ENCODE data around the gene TEDC1. TPM values are rescaled to one million over a fixed set of nuclear protein-coding genes. Genes with fewer than 3 reads are reported as not detected.

Gene TEDC1
- polyA plus RNA-seq, 1 of the 3 experiments (the other 2 are of a cell fraction) = 13.4 TPM

- Histone ChIP-seq H3F3A (replicated peaks; ENCODE audit: insufficient read depth) (peaks cover 12% of the 10 kb centered on the region), H3K27ac (ENCODE audit: low read depth in 2 of 2, low read length in 1 of 2) (no peak overlapping the region), H3K36me3 (replicated peaks in 1 of 2; ENCODE audit: control insufficient read depth in 1 of 2, insufficient read depth in 2 of 2, low read length in 1 of 2) (peaks cover 0 to 2% of the 10 kb centered on the region in 2 experiments), H3K4me3 (ENCODE audit: low read depth in 2 of 2, low read length in 1 of 2) (peak overlapping the region; percentile 64 to 69; a peak in 2 of 4 replicates), H3K9me2 (no peaks in the 10 kb centered on the region), H3K4me2 (peak overlapping the region; percentile 98; the same call in 1 of the 2 replicates), H3K27me3 (ENCODE audit: insufficient read depth) (no peaks in the 10 kb centered on the region), H3K79me2 (ENCODE audit: insufficient read depth) (no peaks in the 10 kb centered on the region), H3K4me1 (ENCODE audit: control insufficient read depth in 1 of 2, insufficient read depth in 2 of 2, low read depth in 1 of 2, low read length in 1 of 2) (peaks cover 4 to 17% of the 10 kb centered on the region in 2 experiments; a peak in 2 of 4 replicates), H2AFZ (ENCODE audit: low read depth) (no peak overlapping the region), H3K9me3 (no peaks in the 10 kb centered on the region), H4K20me1 (ENCODE audit: insufficient read depth) (no peaks in the 10 kb centered on the region), H3K9ac (no peak overlapping the region)
- ChIA-PET CTCF (interaction anchor here (0.6 to 5.8 kb wide), 29 partner anchors 9 to 483 kb away, joined by 3 to 61 read pairs (median 4); partner anchors contain the start of genes CRIP1 and TEDC1), POLR2A (interaction anchor here (0.6 to 1.0 kb wide), 2 partner anchors 48 to 159 kb away, joined by 3 to 4 read pairs; no protein-coding TSS in a partner anchor)
- WGBS (ENCODE audit: low lambda C conversion rate) = 67% methylated on average over 25 of the region's 89 CpGs
- TF ChIP-seq RXRA (IDR thresholded peaks at IDR 0.05; ENCODE audit: borderline replicate concordance, low read depth) (no peak), EZH2phosphoT487 (IDR thresholded peaks at IDR 0.05; ENCODE audit: borderline replicate concordance, low read depth) (no peak), JUND (IDR thresholded peaks at IDR 0.05) (no peak), NRF1 (IDR thresholded peaks at IDR 0.05; ENCODE audit: low read depth, low read length) (no peak), TCF12 (IDR thresholded peaks at IDR 0.05) (no peak), FOXM1 (IDR thresholded peaks at IDR 0.05; ENCODE audit: low read depth) (no peak), RCOR1 (IDR thresholded peaks at IDR 0.05; ENCODE audit: low read length) (no peak), FOSL2 (IDR thresholded peaks at IDR 0.05; ENCODE audit: borderline replicate concordance, low read depth) (no peak), IRF3 (IDR thresholded peaks at IDR 0.05; ENCODE audit: low read depth, low read length) (no peak), FOXJ3 (CRISPR knock-in tag; IDR thresholded peaks at IDR 0.05) (no peak), REST (IDR thresholded peaks at IDR 0.05; ENCODE audit: low read depth, low read length) (no peak), POLR2AphosphoS5 (IDR thresholded peaks at IDR 0.05; ENCODE audit: low read depth, low read length) (no peak), CHD2 (IDR thresholded peaks at IDR 0.05; ENCODE audit: low read length, partially characterized antibody) (no peak), TEAD4 (IDR thresholded peaks at IDR 0.05; ENCODE audit: borderline replicate concordance, insufficient read depth) (no peak), RAD21 (IDR thresholded peaks at IDR 0.05; ENCODE audit: low read length) (no peak), USF1 (IDR thresholded peaks at IDR 0.05; ENCODE audit: borderline replicate concordance, low read depth) (no peak), SIN3A (IDR thresholded peaks at IDR 0.05; ENCODE audit: borderline replicate concordance, low read depth, low read length) (no peak), GATA2 (CRISPR knock-in tag; IDR thresholded peaks at IDR 0.05) (no peak), MAX (IDR thresholded peaks at IDR 0.05; ENCODE audit: low read depth) (no peak), GABPA (IDR thresholded peaks at IDR 0.05; ENCODE audit: low read depth) (no peak)
- no peak for DNase-seq
Measured at GRCh38 chr14:105528586-105529318, 37.7 kb downstream of the TEDC1 start.

Data from SK-N-SH (cell line).